CD4-positive, alpha-beta T cell treated with Interleukin-6 for 4 hours (primary cell): ENCODE data around the gene ART1.

Experiments used
- DNase-seq: peaks from one replicate; pipeline ENCODE4 v3.0.0-alpha.2; 2020; ENCODE audit warnings: mixed read lengths

Gene ART1

GRCh38 chr11:3667149-3668035 is 22.5 kb downstream of the ART1 start:
- no peak for DNase-seq

DNA sequence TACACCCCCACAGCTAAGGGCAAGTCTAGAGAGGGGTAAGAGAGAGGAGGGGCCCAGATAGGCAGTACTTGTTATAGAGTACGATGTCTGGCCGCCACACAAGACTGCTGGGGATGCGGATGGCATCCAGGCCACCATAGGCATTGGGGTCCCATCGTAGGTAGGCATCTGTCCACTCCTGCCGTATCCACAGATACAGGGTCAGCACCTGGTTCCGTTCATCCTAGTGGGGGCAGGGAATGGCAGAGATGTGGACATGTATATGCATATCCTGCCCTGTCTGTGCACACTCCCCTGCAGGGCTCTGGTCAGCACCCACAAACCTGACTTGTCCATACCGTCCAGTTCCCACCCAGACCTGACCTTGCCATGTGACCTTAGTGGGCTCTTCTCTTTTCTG is 24.2 kb downstream of the ART1 start:
- no peak for DNase-seq

DNA sequence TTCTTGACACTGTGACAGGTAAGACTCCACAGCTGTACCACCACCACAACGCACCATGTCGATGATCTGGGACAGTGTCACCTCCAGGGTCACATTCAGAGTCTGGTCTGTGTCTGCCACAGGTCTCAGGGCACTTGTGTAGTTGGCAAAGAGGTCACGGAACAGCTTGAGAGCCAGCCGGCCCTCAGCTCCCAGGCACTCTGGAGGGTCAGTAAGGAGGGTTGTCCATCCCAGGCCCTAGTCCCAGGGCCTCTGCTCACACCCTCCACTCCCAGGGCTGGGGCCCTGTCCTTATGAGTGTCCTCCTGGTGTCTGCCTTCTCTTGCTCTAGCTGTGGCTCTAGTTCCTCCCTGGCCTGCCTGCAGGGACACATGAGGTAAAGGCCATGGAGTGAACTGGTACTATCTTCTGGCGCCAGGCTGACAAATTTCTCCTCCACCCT is 24.8 kb downstream of the ART1 start:
- DNase-seq = no peak

DNA sequence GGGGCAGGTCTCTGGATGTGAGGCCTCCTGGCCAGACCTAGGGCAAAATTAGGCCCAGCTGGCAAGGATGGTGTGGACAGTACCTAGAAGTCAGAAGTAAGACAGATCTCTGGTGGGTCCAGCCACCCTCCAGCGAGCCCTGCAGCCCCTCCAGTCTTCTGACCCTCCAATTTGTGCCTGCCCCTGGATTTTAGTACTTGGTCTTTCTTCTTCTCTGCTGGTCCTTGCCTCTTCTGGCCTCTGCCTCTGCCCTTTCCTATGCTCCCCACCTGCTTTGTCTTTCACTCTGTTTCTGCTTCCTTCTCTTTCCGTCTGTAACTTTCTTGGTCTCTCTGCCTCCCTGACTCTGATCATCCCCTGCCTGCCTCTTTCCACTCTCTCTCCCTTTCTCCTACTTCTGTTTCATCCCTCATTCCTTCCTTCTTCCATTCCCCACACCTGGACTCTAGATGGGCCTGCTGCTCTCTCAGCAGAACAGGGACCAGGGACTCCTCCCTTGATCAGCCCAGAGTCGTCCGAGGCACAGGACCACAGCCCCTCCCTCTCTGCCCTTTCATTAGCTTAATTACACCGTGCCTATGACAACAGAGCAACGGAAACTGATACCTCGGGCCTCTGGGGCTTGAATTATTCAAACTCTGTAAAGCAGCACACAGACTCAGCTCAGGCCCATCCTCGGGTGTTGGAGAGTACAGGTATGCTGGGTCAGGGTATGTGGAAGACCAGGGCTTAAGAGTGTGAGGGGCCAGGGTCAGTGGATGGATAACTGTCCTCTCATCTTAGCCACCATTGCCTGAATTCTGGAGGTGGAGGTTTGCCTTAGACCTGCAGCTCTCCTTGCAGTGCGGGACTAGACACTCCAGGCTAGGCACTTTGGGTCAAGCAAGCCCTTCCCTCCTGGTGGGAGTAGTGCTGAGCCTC is 26.7 kb downstream of the ART1 start, which contains the start of gene CHRNA10:
Gene CHRNA10 (minus strand): TSS at position 51 of the 921 bp plus-strand sequence. CDS start 72 bp downstream, outside the sequence.
- no peak for DNase-seq

DNA sequence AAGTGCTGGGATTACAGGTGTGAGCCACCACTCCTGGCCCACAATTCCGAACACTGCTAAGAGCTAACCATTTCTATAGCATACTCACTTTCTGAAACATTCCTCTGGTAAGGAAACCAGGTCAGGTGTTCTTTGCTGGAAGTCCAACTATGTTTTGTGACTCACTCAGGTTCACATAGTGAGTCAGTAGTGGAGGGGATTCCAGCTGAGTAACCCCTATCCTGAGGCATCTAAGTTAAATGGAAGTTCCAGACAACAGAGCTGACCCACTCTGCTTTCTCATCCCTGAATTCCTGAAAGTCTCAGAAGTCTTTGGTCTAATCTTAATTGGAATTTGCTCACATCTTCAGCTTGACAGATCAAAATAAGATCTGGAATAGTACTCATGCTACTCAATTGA is 29.3 kb downstream of the ART1 start:
- no peak for DNase-seq

- DNase-seq = no peak
Observed at GRCh38 chr11:3675971-3676370, 31.0 kb downstream of the ART1 start.

GRCh38 chr11:3679077-3679476 is 34.1 kb downstream of the ART1 start:
- no peak for DNase-seq

DNA sequence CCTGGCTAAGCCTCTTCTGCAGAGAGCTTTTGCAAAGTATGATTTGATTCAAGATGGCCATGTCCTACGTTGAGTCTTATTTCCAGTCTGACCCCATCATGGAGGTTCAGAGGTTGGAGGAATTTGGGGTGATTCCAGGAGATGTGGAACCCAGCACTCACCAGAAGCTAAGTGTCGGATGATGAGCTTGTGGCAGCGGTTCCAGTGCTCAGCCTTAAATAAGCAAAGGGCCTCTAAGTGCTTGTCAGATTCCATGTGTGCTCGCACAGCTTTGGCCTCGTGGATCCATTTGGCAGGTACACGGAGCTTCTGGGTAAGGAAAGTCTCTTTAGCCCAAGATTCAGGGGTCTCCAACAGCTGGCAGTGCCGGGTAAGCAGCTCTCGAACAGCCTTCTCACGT is 38.1 kb downstream of the ART1 start:
- DNase-seq = no peak

- no peak for DNase-seq
Observed at GRCh38 chr11:3684129-3684818, 39.3 kb downstream of the ART1 start.

DNA sequence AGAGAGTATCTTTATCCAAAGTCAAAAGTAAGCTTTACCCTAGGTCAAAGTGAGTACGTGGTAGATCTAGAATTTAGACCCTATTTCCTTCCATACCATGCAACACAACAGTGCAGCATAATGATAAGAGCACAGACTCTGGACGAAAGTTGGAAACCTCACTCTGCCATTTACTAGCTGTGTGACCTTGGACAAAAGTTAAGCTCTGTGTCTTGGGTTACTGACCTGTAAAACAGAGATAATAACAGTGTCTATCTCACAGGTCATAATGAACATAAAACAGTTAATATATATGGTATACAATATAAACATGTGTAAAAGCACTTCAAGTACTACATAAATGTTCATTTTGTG is 39.9 kb downstream of the ART1 start:
- no peak for DNase-seq

DNA sequence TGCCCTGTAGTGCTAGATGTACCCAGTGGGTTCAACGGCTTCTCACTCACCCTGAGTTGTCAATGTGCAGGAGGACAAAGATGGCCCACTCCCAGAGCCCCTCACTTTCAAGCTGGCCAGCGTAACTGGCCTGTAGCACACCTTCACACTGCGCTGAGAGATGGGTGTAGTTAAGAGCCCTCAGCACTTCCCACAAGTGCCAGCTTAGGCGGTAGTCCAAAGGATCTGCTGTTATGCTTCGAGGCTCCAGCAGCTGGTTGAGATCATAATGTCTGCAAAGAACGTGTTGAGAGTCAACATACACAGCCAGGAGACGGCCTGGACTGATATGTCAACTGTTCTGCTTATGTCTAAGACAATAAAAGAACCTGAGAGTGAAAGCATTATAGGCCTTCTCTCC is 41.0 kb downstream of the ART1 start:
- no peak for DNase-seq

DNA sequence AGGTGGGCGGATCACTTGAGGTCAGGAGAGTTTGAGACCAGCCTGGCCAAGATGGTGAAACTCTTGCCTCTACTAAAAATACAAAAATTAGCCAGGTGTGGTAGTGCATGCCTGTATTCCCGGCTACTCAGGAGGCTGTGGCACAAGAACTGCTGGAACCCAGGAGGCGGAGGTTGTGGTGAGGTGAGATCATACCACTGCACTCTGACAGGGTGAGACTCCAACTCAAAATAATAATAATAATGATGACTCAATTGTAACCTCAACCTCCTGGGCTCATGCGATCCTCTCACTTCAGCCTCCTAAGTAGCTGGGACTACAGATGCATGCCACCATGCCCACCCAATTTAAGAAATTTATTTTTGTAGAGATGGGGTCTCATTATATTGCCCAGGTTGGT is 41.8 kb downstream of the ART1 start:
- no peak for DNase-seq

DNA sequence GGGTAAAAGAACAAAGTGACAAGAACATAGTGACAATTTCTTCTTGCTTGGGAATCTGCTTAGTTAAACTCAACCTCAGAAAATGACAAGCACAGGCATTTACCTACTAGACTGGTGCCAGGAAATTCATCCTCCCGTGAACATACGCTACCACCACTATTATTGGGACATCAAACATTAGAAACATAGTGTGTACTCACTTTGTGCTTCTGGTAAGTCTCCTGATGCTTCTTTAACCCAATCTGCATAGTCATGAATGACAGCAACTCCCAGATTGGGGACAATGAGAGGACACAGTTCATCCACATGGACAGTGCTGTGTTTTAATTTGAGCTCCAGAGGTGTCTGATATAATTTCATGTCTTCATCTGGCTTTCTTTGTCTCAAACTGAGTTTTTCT is 55.5 kb downstream of the ART1 start:
- DNase-seq = no peak

DNA sequence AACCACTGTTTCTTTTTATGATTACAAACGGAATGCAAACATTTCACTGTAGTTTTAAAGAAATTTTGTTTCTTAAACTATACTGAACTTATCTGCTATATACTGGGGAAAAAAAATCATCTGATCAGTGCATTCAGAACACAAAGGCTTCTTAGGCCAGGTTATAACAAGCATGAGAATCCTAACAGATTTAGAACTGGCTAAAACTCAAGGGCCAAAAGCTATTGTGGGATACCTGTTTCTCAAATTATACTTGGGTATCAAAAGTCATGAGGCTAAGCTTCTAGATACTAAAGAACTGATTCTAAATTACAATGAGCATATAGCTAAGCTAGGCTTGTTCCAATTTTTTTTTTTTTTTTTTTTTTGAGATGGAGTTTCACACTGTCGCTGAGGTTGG is 56.0 kb downstream of the ART1 start:
- DNase-seq = no peak

DNA sequence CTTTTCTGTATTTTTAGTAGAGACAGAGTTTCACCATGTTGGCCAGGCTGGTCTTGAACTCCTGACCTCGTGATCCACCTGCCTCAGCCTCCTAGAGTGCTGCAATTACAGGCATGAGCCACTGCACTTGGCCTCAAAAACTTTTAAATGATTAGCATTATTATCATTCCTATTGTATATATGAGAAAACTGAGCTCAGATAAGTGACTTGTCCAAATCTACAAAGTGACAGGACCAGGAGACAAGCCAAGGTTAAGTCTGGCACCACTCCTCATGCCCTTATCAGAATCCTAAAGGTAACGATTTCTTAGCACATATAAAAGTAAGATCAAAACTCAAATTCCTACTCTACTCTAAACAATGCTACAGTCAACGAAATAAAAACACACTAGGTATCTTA is 58.5 kb downstream of the ART1 start:
- DNase-seq = no peak

DNA sequence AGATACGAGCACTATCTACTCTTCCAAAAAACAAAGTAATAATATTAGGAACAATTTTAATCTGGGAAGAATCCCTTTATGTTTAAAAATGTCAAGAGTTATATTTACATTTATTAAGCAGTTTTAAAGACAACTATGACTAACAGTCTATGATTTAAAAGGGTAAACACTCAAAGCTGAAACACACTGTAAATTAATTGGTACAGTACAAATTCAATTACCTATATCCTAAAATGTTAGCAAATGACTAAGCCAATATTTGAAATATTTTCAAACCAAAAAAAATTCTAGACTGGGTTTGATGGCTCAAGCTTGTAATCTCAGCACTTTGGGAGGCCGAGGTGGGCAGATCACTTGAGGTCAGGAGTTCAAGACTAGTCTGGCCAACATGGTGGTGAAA is 62.2 kb downstream of the ART1 start:
- DNase-seq = no peak

DNA sequence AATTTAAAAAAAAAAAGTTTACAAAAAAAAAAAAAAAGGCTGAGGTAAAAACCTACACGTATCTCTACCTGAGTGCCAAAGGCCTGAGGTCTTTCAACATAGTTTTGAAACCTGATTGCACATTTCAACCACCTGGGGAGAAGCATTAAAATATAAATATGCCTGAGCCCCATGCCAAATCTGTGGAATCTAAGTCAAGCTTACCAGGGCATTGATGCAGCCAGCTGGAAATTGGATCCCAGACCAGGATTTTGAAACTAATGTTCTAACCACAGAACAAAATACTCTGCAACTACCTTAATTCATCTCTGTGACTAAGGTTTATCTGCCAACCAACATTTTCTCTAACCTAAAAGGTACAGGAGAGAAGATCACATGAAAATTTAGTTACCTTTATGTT is 65.0 kb downstream of the ART1 start:
- DNase-seq = no peak

GRCh38 chr11:3710485-3711259 is 65.7 kb downstream of the ART1 start:
- DNase-seq = no peak

DNA sequence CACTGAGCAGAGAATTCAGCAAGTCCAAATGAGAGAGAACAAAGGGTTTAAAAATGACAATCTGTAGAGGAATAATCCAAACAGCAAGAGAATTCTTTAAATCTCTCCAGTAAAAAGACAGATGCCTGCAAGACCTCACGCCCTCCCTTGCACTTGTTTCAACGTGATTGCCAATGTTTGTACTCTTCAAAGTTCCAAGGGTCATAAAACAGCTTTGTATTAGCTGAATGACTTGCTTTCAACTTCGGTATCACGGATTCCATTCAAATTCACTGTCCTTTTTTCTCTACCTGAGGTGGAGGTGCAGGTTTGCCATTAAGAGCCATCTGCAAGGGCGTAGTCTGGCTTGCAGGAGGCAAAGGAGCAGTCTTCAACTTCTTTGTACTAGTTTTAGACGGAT is 67.3 kb downstream of the ART1 start:
- DNase-seq = no peak
